HG02678 (cell line): ENCODE data around the gene ETV7.

Experiments
- ATAC-seq: cut with Tn5 transposase; IDR thresholded peaks from one replicate; pipeline ENCODE4 v1.9.1; 2021; ENCODE audit warnings: mild to moderate bottlenecking, moderate library complexity; ENCODE audit not compliant: unreplicated experiment

ETV7 gene

GRCh38 chr6:36384095-36384494, 3.4 kb downstream of the ETV7 start:
- no peak for ATAC-seq

- ATAC-seq = no peak
Observed at GRCh38 chr6:36383606-36384005, 3.9 kb downstream of the ETV7 start.

GRCh38 chr6:36382976-36383375, 4.5 kb downstream of the ETV7 start:
- no peak for ATAC-seq

GRCh38 chr6:36381502-36382389, 5.7 kb downstream of the ETV7 start:
- ATAC-seq = no peak

GRCh38 chr6:36380166-36380565, 7.3 kb downstream of the ETV7 start:
- ATAC-seq = no peak

GRCh38 chr6:36378936-36379335, 8.5 kb downstream of the ETV7 start:
- ATAC-seq = no peak

- ATAC-seq = no peak
Observed at GRCh38 chr6:36378243-36378920, 9.1 kb downstream of the ETV7 start.

GRCh38 chr6:36377594-36377993, 9.9 kb downstream of the ETV7 start:
- no peak for ATAC-seq

GRCh38 chr6:36376742-36377141, 10.7 kb downstream of the ETV7 start:
- no peak for ATAC-seq

- ATAC-seq = no peak
Observed at GRCh38 chr6:36376183-36376582, 11.3 kb downstream of the ETV7 start.

GRCh38 chr6:36375644-36376155, 11.8 kb downstream of the ETV7 start:
- ATAC-seq = no peak

- ATAC-seq = no peak
Observed at GRCh38 chr6:36374972-36375371, 12.5 kb downstream of the ETV7 start.

GRCh38 chr6:36374194-36374593, 13.3 kb downstream of the ETV7 start:
- no peak for ATAC-seq

GRCh38 chr6:36373368-36374019, 14.0 kb downstream of the ETV7 start:
- ATAC-seq = no peak

- no peak for ATAC-seq
Observed at GRCh38 chr6:36372088-36372487, 15.4 kb downstream of the ETV7 start.

- no peak for ATAC-seq
Observed at GRCh38 chr6:36371211-36371610, 16.3 kb downstream of the ETV7 start.

GRCh38 chr6:36370638-36371037, 16.8 kb downstream of the ETV7 start:
- no peak for ATAC-seq

GRCh38 chr6:36368921-36369865, 18.3 kb downstream of the ETV7 start:
- ATAC-seq = no peak

GRCh38 chr6:36368421-36368820, 19.0 kb downstream of the ETV7 start:
- no peak for ATAC-seq

GRCh38 chr6:36367743-36368142, 19.7 kb downstream of the ETV7 start:
- no peak for ATAC-seq
